ENCODE measurements around the gene MSL3B.

The MSL3B gene

GRCh38 chr2:233829193-233830110 lies 38.7 kb downstream of the MSL3B start:
- peaks cover 10% of the 10 kb centered on the region for H3K36me3 ChIP-seq (ENCODE audit: insufficient read depth, low read length, poor library complexity, severe bottlenecking)
- H3K27ac ChIP-seq (ENCODE audit: low read depth, low read length, poor library complexity, severe bottlenecking), result no peak overlapping the region
- BruUV-seq (replicated peaks), result no TSS peak
- intact Hi-C loops (cut with micrococcal nuclease; ENCODE audit: unreplicated experiment), result loop anchor here (5.0 kb wide), 1 partner anchor 382 kb away; no protein-coding TSS in a partner anchor
- CTCF ChIA-PET, result no interaction called here
- TF ChIP-seq CTCF (conservative IDR thresholded peaks at IDR 0.05; ENCODE audit: low read depth, low read length), result no peak
- TF ChIP-seq EZH2 (IDR thresholded peaks at IDR 0.05; ENCODE audit: borderline replicate concordance, low read depth, low read length, poor library complexity, severe bottlenecking), result no peak
- H3K27me3 ChIP-seq (replicated peaks; ENCODE audit: insufficient read depth, low read depth, low read length, poor library complexity), result no peaks in the 10 kb centered on the region
- H3K9me3 ChIP-seq (ENCODE audit: low read depth, low read length, poor library complexity, severe bottlenecking), result no peaks in the 10 kb centered on the region
- DNase-seq (ENCODE audit: low spot score), result no peak
- POLR2A ChIA-PET (ENCODE audit: low non-redundant PET), result no interaction called here
- H3K4me3 ChIP-seq (ENCODE audit: low read depth, low read length, poor library complexity, severe bottlenecking), result no peak overlapping the region
- H3K4me1 ChIP-seq (ENCODE audit: insufficient read depth, low read length, poor library complexity, severe bottlenecking), result no peaks in the 10 kb centered on the region

DNA sequence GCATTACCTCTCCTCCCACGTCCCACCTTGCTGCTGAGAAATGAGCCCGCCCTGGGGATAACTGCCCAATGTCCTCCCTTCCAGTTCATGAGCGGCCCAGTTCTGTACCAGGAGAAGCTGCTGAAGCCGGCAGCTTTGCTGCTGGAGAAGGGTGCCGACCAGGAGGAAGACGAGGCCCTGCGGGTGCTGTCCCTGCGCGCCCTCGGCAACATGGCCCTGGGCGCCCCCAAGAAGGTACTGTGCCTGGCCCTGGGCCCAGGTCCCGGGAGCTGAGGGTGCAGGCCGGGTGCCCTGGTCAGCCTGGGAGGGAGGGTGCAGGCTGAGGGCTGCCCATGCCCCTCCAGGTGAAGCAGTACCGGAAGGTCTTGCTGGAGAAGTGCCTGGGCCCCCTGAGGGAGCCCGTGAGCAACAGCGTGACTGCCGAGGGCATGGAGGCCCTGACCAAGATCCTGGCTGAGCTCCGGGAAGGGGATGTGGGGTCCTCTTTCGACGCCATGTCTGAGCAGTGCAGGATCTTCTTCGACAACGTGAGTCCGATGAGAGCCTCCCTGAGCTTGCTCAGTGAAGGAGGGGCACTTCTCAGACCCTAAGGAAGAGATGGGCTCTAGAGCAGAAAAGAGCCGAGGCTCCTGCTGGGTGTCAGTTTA lies 39.5 kb downstream of the MSL3B start:
- DNase-seq (ENCODE audit: low spot score), result no peak
- Histone ChIP-seq H3K4me3 (ENCODE audit: low read depth, low read length, poor library complexity, severe bottlenecking) (no peak overlapping the region), H3K4me1 (ENCODE audit: insufficient read depth, low read length, poor library complexity, severe bottlenecking) (no peaks in the 10 kb centered on the region), H3K9me3 (ENCODE audit: low read depth, low read length, poor library complexity, severe bottlenecking) (no peaks in the 10 kb centered on the region), H3K36me3 (ENCODE audit: insufficient read depth, low read length, poor library complexity, severe bottlenecking) (peaks cover 3% of the 10 kb centered on the region), H3K27me3 (replicated peaks; ENCODE audit: insufficient read depth, low read depth, low read length, poor library complexity) (no peaks in the 10 kb centered on the region), H3K27ac (ENCODE audit: low read depth, low read length, poor library complexity, severe bottlenecking) (no peak overlapping the region)
- TF ChIP-seq CTCF (conservative IDR thresholded peaks at IDR 0.05; ENCODE audit: low read depth, low read length) (no peak), EZH2 (IDR thresholded peaks at IDR 0.05; ENCODE audit: borderline replicate concordance, low read depth, low read length, poor library complexity, severe bottlenecking) (no peak)
- no TSS peak for BruUV-seq (replicated peaks)
- intact Hi-C loops (cut with micrococcal nuclease; ENCODE audit: unreplicated experiment), result no loop called here
- ChIA-PET POLR2A (ENCODE audit: low non-redundant PET) (no interaction called here), CTCF (no interaction called here)

DNA sequence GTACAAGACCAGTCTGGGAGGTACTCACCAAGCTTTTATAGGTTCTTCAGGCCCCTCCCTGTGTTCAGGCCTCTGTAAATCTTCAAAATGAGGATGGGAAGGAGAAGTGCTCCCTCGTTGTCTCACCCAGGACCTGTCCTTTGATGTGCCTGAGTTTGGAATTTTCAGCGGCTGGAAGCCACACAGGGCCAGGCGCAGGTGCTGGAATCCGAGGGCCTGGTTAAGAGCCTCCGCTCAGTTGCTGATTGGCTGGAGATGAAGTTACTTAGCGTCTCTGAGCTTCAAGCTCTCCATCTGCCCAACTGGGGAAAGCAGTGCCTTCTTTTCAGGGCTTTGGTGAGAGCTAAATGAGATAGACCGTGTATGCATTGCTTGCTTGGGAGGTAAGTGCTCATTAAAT lies 43.8 kb downstream of the MSL3B start:
- ChIA-PET POLR2A (ENCODE audit: low non-redundant PET) (no interaction called here), CTCF (no interaction called here)
- no peak overlapping the region for H3K27ac ChIP-seq (ENCODE audit: low read depth, low read length, poor library complexity, severe bottlenecking)
- no peak for DNase-seq (ENCODE audit: low spot score)
- BruUV-seq (replicated peaks), result no TSS peak
- H3K27me3 ChIP-seq (replicated peaks; ENCODE audit: insufficient read depth, low read depth, low read length, poor library complexity), result no peaks in the 10 kb centered on the region
- no peaks in the 10 kb centered on the region for H3K4me1 ChIP-seq (ENCODE audit: insufficient read depth, low read length, poor library complexity, severe bottlenecking)
- H3K36me3 ChIP-seq (ENCODE audit: insufficient read depth, low read length, poor library complexity, severe bottlenecking), result no peaks in the 10 kb centered on the region
- H3K4me3 ChIP-seq (ENCODE audit: low read depth, low read length, poor library complexity, severe bottlenecking), result no peak overlapping the region
- no peak for TF ChIP-seq EZH2 (IDR thresholded peaks at IDR 0.05; ENCODE audit: borderline replicate concordance, low read depth, low read length, poor library complexity, severe bottlenecking)
- TF ChIP-seq CTCF (conservative IDR thresholded peaks at IDR 0.05; ENCODE audit: low read depth, low read length), result no peak
- no peaks in the 10 kb centered on the region for H3K9me3 ChIP-seq (ENCODE audit: low read depth, low read length, poor library complexity, severe bottlenecking)
- intact Hi-C loops (cut with micrococcal nuclease; ENCODE audit: unreplicated experiment), result no loop called here
